GM12873 (cell line): ENCODE data around the gene UBE2B.

Experiments
- CTCF ChIP-seq: IDR thresholded peaks from 2 replicates; pipeline ENCODE4 v1.5.1; 2012; ENCODE audit warnings: low read depth, mild to moderate bottlenecking, moderate library complexity, low read length, control low read depth; ENCODE audit not compliant: insufficient read depth; ENCODE audit errors: missing control alignments

UBE2B gene

GRCh38 chr5:134394932-134395331 lies 23.6 kb downstream of the UBE2B start:
- TF ChIP-seq CTCF, result no peak

- TF ChIP-seq CTCF, result no peak
These were observed 24.9 kb downstream of the UBE2B start for GRCh38 chr5:134396274-134396673.

GRCh38 chr5:134397196-134397595 lies 25.8 kb downstream of the UBE2B start:
- TF ChIP-seq CTCF, result no peak

GRCh38 chr5:134398609-134399155 lies 27.3 kb downstream of the UBE2B start:
- TF ChIP-seq CTCF, result no peak

GRCh38 chr5:134403951-134404350 lies 32.6 kb downstream of the UBE2B start:
- TF ChIP-seq CTCF, result no peak

GRCh38 chr5:134406390-134406789 lies 35.0 kb downstream of the UBE2B start:
- TF ChIP-seq CTCF, result no peak

GRCh38 chr5:134409321-134409720 lies 38.0 kb downstream of the UBE2B start:
- no peak for TF ChIP-seq CTCF

GRCh38 chr5:134410822-134411221 lies 39.5 kb downstream of the UBE2B start:
- no peak for TF ChIP-seq CTCF
